HUES48 (cell line): Measurements from ENCODE around the gene TBL3.
A peak's percentile ranks its signal among the peaks of the same experiment; 100 is the strongest.

ENCODE experiments used
- H3K27ac ChIP-seq: one replicate; pipeline ENCODE4 v1.7.0; 2013; ENCODE audit warnings: low read depth, low read length, inconsistent platforms
- H3K27me3 ChIP-seq: 2 replicates; pipeline ENCODE4 v1.6.1; 2013; ENCODE audit warnings: mild to moderate bottlenecking, low read length; ENCODE audit not compliant: control insufficient read depth, insufficient read depth
- H3K36me3 ChIP-seq: 2 replicates; pipeline ENCODE4 v1.6.1; 2013; ENCODE audit warnings: low read length; ENCODE audit not compliant: control insufficient read depth, insufficient read depth
- H3K4me1 ChIP-seq: 2 replicates; pipeline ENCODE4 v1.6.1; 2013; ENCODE audit warnings: mild to moderate bottlenecking, low read length; ENCODE audit not compliant: control insufficient read depth, insufficient read depth
- H3K4me3 ChIP-seq: 2 replicates; pipeline ENCODE4 v1.5.1; 2013; ENCODE audit warnings: mild to moderate bottlenecking, low read depth, low read length
- H3K9ac ChIP-seq: 2 replicates; pipeline ENCODE4 v1.6.1; 2013; ENCODE audit warnings: mild to moderate bottlenecking, low read depth, low read length, moderate library complexity
- H3K9me3 ChIP-seq: 2 replicates; pipeline ENCODE4 v1.6.1; 2013; ENCODE audit warnings: low read length; ENCODE audit not compliant: control insufficient read depth, insufficient read depth

Gene TBL3

DNA sequence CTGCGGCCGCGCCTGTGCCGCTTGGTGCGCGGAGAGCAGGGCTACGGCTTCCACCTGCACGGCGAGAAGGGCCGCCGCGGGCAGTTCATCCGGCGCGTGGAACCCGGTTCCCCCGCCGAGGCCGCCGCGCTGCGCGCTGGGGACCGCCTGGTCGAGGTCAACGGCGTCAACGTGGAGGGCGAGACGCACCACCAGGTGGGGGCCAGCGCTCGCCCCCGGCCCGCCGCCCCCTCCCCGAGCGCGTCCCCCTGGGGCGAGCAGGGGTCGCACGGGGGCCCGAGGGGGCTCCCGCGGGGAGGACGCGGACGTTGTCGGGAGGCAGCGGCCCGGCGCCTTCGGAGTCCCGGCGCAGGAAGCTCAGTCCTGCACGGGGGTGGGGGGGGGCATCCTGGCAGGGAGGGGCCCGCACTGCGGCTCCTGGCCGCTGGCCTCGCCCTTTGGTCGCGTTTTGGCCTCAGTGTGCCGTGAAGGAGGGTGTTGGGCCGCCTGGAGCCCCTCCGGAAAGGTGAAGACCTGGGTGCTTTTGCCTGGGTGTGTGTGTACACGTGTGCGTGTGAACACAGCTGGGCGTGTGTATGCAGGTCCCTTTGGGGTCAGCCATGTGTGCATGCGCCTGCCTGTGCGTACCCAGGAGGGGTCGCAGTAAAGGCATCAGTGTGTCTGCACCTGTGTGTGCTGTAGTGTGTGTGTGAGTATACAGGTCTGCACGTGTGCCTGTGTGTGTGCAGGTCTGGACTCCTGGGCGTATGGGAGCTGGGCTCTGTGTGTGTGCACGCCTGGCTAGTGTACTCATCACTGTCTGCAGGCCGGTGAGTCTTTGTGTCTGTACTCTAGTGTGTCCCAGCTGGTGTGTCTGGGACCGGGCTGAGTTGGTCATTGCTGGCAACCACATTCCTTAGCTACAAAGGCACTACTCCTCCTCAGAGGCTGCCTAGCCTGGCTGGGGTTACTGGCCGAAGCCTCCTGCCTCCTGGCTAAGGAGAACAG, 55.5 kb downstream of the TBL3 start:
- H3K4me1 ChIP-seq = no peaks in the 10 kb centered on the region
- no peaks in the 10 kb centered on the region for H3K9me3 ChIP-seq
- H3K4me3 ChIP-seq = peak overlapping the region; percentile 49
- H3K36me3 ChIP-seq = no peaks in the 10 kb centered on the region
- H3K27ac ChIP-seq = no peak overlapping the region
- H3K9ac ChIP-seq = no peak overlapping the region
- H3K27me3 ChIP-seq = peaks cover 32% of the 10 kb centered on the region

DNA sequence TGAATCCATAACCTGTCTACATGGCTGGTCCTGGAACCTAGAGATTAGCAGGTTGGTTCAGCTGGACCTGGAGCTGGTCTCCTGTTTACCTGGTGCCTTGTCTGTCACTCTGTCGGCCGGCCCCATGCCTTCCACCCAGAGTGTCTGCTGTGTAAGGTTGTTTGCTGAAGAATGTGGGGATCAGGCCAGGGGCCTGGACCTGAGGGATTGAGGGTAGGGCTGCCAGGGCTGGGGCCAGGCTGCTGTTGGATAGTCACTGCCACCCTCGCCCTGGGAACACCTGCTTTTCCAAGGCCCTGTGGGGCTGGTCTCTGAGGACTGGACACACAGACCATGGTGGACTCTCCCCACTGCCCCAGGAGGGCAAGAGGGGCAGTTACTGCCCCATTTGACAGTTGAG, 56.3 kb downstream of the TBL3 start:
- H3K27ac ChIP-seq = no peak overlapping the region
- H3K4me3 ChIP-seq = no peak overlapping the region
- no peaks in the 10 kb centered on the region for H3K4me1 ChIP-seq
- H3K36me3 ChIP-seq = no peaks in the 10 kb centered on the region
- H3K9me3 ChIP-seq = no peaks in the 10 kb centered on the region
- H3K9ac ChIP-seq = no peak overlapping the region
- H3K27me3 ChIP-seq = peaks cover 32% of the 10 kb centered on the region

DNA sequence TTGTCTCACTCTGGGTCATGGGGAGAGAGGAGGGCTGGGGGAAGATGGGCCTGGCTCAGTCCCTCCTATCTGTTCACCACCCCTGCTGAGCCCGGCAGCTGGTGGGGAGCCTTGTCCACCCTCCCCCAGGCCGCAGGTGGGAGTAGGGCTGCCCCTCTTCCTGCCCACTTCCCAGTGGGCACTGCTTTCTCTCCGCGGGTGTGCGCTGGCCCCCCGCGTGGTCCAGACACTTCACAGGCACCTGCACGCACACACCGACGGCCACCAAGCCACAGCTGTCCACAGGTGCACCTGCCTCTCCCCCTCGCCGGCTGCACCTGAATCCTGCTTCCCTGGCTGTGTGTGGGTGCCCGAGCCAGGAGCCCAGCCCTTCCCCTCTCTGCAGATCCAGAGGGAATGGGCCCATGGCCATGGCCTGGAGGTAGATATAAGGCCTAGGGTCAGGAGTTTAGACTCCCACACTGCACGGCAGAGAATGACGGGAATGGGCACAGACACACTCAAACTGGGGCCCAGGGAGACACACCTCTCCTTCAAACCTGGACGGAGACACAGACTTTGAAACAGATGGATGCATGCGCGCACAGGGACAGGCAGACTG, 56.9 kb downstream of the TBL3 start:
- H3K4me1 ChIP-seq = no peaks in the 10 kb centered on the region
- H3K9me3 ChIP-seq = no peaks in the 10 kb centered on the region
- peaks cover 32% of the 10 kb centered on the region for H3K27me3 ChIP-seq
- no peaks in the 10 kb centered on the region for H3K36me3 ChIP-seq
- H3K9ac ChIP-seq = no peak overlapping the region
- H3K27ac ChIP-seq = no peak overlapping the region
- H3K4me3 ChIP-seq = no peak overlapping the region

DNA sequence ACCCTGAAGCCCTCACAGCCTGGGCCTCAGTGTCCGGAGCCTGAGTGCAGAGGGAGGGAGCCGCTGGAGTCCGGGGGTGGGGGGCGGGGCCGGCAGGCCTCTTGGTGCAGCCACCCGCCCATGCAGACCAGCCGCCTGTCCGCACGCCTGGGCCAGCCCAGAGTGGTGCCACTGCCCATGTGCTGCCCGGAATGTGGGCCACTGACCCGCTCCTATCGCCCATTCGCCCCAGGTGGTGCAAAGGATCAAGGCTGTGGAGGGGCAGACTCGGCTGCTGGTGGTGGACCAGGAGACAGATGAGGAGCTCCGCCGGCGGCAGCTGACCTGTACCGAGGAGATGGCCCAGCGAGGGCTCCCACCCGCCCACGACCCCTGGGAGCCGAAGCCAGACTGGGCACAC, 57.5 kb downstream of the TBL3 start:
- Histone ChIP-seq H3K9me3 (no peaks in the 10 kb centered on the region), H3K9ac (no peak overlapping the region), H3K36me3 (no peaks in the 10 kb centered on the region), H3K4me3 (no peak overlapping the region), H3K27me3 (peaks cover 27% of the 10 kb centered on the region), H3K27ac (no peak overlapping the region), H3K4me1 (no peaks in the 10 kb centered on the region)

DNA sequence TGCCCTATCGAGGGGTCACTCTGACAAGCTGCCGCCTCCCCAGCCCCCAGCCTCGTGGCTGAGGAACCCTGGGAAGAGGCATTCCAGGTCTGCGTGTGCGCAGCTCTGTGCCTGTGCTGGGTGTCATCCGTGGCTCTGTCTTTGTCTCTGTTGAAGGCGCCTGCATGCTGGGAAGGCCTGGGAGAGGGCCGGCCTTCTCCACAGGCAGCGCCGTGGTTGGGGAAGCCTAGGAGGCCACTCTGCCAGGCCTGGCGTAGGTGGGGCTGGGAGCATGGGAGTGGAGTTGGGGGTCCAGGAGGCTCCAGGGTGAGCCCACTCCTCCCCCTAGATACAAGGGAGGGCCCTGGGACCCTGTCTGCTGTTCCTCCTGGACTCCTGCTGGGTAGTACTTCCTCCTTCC, 58.2 kb downstream of the TBL3 start:
- no peaks in the 10 kb centered on the region for H3K4me1 ChIP-seq
- no peak overlapping the region for H3K9ac ChIP-seq
- peaks cover 27% of the 10 kb centered on the region for H3K27me3 ChIP-seq
- H3K4me3 ChIP-seq = no peak overlapping the region
- no peak overlapping the region for H3K27ac ChIP-seq
- H3K9me3 ChIP-seq = no peaks in the 10 kb centered on the region
- no peaks in the 10 kb centered on the region for H3K36me3 ChIP-seq

DNA sequence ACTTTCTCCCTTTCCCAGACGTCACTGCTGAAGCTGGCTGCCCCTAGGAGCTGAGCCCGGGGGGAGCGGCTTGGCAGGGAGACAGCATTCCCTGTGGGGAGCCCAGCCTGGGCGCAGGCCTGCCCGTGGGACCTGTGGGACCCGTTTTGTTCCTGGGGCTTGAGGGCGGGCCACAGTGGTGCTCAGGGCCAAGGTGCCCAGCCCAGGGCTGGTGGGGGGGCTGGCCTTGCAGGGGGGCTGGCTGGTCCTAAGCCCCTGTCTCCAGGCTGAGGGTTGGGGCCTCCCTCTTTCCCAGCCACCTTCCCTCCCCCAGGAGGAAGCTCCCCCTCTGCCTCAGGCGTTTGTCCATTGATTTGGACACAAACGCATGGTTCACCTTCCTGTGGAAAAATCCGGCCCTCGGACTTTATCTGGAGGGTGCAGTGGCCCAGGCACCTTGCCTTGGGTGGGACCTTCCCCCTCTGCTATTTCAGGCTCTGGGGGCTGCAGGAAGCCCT, 59.3 kb downstream of the TBL3 start:
- peaks cover 19% of the 10 kb centered on the region for H3K27me3 ChIP-seq
- H3K4me1 ChIP-seq = no peaks in the 10 kb centered on the region
- no peak overlapping the region for H3K27ac ChIP-seq
- no peak overlapping the region for H3K4me3 ChIP-seq
- H3K9ac ChIP-seq = no peak overlapping the region
- no peaks in the 10 kb centered on the region for H3K36me3 ChIP-seq
- no peaks in the 10 kb centered on the region for H3K9me3 ChIP-seq
